Activated naive CD8-positive, alpha-beta T cell treated with anti-CD3 and anti-CD28 coated beads for 36 hours (primary cell): Measurements from ENCODE around the gene OPCML. TPM values are rescaled to one million over a fixed set of nuclear protein-coding genes. Genes with fewer than 3 reads are reported as not detected.

Source experiments
- DNase-seq: peaks from one replicate; pipeline ENCODE4 v3.0.0; 2021
- H3K27ac Mint-ChIP-seq: one replicate; pipeline ENCODE4 v1.8.0; 2022; ENCODE audit warnings: mild to moderate bottlenecking, moderate library complexity, mixed read lengths
- H3K27me3 Mint-ChIP-seq: one replicate; pipeline ENCODE4 v1.8.0; 2022; ENCODE audit warnings: mild to moderate bottlenecking, mixed read lengths
- H3K36me3 Mint-ChIP-seq: one replicate; pipeline ENCODE4 v1.8.0; 2021; ENCODE audit warnings: mild to moderate bottlenecking, mixed read lengths
- H3K4me1 Mint-ChIP-seq: one replicate; pipeline ENCODE4 v1.8.0; 2021; ENCODE audit warnings: mixed read lengths
- H3K4me3 Mint-ChIP-seq: one replicate; pipeline ENCODE4 v1.8.0; 2022; ENCODE audit warnings: mild to moderate bottlenecking, moderate library complexity, mixed read lengths
- H3K9me3 Mint-ChIP-seq: one replicate; pipeline ENCODE4 v1.8.0; 2022; ENCODE audit warnings: mixed read lengths
- total RNA-seq, 2 experiments: library from RNA; stranded (reverse); gene quantifications; one replicate each; pipeline ENCODE4 v1.2.3, GENCODE V29; 2021

OPCML gene
- total RNA-seq, 2 experiments from 2014 or later = not detected

DNA sequence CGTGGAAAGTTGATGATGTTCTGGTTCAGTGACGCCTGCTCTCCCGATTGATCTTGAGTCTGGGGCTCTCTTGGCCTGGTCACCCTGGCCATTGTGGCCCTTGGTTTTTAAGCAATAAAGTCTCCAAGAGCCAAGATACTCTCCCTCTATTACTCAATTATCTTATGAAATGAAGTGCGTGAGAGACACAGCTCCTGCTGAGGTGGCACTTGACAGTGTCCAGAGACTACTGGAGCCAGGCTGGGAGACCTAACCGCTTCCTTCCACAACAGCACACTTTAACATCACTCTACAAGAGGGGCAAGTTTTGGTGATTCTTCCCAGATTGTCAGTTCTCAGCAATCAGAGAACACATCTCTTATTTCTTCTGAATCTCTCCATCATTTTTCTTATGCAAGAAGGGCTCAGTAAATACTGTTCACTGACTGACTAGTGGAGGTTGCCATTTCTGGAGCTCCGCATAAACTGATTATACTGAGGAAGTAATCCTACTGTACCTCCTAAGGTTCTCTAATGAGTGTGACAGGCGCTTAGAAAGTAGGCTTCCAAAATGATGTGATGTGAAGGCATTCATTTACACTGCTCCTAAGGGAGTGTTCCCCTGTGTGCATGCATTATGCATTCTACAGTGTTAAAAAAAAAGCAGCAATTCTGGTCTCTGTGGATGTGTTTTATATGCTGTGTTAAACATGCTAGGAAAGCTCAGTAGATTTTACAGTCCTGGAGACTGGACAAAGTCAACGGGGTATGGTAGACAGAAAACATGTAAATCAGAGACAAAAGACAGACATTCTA is 968.0 kb downstream of the OPCML start:
- DNase-seq = no peak
- no peaks in the 10 kb centered on the region for H3K4me1 Mint-ChIP-seq
- no peak overlapping the region for H3K4me3 Mint-ChIP-seq
- no peaks in the 10 kb centered on the region for H3K36me3 Mint-ChIP-seq
- H3K9me3 Mint-ChIP-seq = peaks cover 2% of the 10 kb centered on the region
- H3K27me3 Mint-ChIP-seq = peaks cover 3% of the 10 kb centered on the region
- no peak overlapping the region for H3K27ac Mint-ChIP-seq

DNA sequence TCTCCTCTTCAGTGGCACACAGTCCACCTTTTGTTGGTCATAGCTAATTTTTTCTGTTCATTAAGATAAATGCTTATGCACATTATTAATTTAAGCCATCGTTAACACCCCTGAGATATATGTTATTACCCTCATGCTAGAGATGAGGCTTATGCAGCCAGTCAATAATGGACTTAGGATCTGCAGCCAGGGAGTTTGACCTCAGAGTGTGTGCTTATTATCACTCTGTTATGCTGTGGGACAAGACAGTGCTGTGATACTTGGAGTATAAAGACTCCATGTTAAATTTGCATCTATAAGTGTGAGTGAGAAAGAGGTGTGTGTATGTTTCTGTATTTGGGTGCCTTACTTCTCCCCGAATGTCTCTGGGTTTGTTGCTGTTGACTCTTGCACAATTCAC is 969.3 kb downstream of the OPCML start:
- Mint-ChIP-seq H3K4me3 (no peak overlapping the region), H3K36me3 (no peaks in the 10 kb centered on the region), H3K9me3 (peaks cover 3% of the 10 kb centered on the region), H3K4me1 (no peaks in the 10 kb centered on the region), H3K27me3 (peaks cover 12% of the 10 kb centered on the region), H3K27ac (no peak overlapping the region)
- DNase-seq = no peak

DNA sequence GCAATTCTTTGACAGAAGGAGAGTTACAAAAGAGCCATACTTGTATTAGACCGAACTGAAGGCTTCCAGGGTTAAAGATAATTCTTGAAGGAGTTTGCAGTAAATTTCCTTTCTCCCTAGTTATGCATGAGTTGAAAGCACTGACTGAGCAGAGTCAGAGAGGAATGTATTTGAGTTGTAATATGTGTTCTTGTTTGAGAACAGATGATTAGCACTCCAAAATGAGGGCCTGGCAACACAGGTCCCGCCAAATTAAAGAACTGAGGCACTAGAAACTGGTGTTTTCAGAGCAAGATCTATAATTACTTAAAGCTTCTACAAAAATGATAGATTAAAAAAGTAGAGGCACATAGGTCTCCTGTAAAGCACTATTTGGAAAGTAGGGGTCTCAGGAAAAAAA is 970.4 kb downstream of the OPCML start:
- H3K27ac Mint-ChIP-seq = no peak overlapping the region

GRCh38 chr11:132559331-132560036 is 972.8 kb downstream of the OPCML start:
- no peak overlapping the region for H3K27ac Mint-ChIP-seq

More for the DNA sequence above, 970.4 kb downstream of the OPCML start:
- DNase-seq = no peak
- Mint-ChIP-seq H3K9me3 (peaks cover 3% of the 10 kb centered on the region), H3K27me3 (peaks cover 15% of the 10 kb centered on the region), H3K4me3 (no peak overlapping the region), H3K4me1 (no peaks in the 10 kb centered on the region), H3K36me3 (no peaks in the 10 kb centered on the region)

GRCh38 chr11:132556316-132556715 is 976.0 kb downstream of the OPCML start:
- no peak for DNase-seq

More at GRCh38 chr11:132559331-132560036, 972.8 kb downstream of the OPCML start:
- Mint-ChIP-seq H3K4me3 (no peak overlapping the region), H3K9me3 (peaks cover 3% of the 10 kb centered on the region), H3K27me3 (peaks cover 12% of the 10 kb centered on the region), H3K36me3 (no peaks in the 10 kb centered on the region), H3K4me1 (no peaks in the 10 kb centered on the region)
- no peak for DNase-seq

DNA sequence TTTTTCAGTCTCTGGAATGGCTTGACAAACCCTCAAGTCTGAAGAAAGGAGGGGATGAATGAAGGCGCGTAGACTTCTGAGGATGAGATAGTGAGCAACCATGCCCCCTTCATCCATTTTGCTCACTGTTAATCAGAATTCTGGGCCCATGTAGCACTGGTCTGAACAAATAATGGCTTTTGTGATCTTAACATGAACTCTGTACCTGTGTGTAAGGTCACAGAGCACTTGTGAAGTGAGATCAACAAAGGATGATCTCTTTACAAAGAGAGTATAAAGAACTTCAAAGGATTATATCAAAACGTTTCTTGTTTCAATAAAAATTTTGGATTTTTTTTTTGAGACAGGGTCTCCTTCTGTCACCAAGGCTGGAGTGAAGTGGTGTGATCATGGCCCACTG is 976.7 kb downstream of the OPCML start:
- H3K36me3 Mint-ChIP-seq = no peaks in the 10 kb centered on the region
- H3K4me3 Mint-ChIP-seq = no peak overlapping the region
- H3K4me1 Mint-ChIP-seq = no peaks in the 10 kb centered on the region
- DNase-seq = no peak
- H3K27me3 Mint-ChIP-seq = peaks cover 12% of the 10 kb centered on the region
- H3K9me3 Mint-ChIP-seq = peaks cover 8% of the 10 kb centered on the region
- no peak overlapping the region for H3K27ac Mint-ChIP-seq

More at GRCh38 chr11:132556316-132556715, 976.0 kb downstream of the OPCML start:
- Mint-ChIP-seq H3K27me3 (peaks cover 12% of the 10 kb centered on the region), H3K9me3 (peaks cover 6% of the 10 kb centered on the region), H3K36me3 (no peaks in the 10 kb centered on the region), H3K27ac (no peak overlapping the region), H3K4me1 (no peaks in the 10 kb centered on the region), H3K4me3 (no peak overlapping the region)

GRCh38 chr11:132551016-132551415 is 981.3 kb downstream of the OPCML start:
- Mint-ChIP-seq H3K27ac (no peak overlapping the region), H3K36me3 (no peaks in the 10 kb centered on the region), H3K27me3 (peaks cover 3% of the 10 kb centered on the region), H3K4me1 (no peaks in the 10 kb centered on the region), H3K4me3 (no peak overlapping the region), H3K9me3 (peaks cover 5% of the 10 kb centered on the region)
- no peak for DNase-seq

GRCh38 chr11:132549561-132549960 is 982.7 kb downstream of the OPCML start:
- Mint-ChIP-seq H3K36me3 (no peaks in the 10 kb centered on the region), H3K27ac (no peak overlapping the region), H3K27me3 (peaks cover 3% of the 10 kb centered on the region), H3K4me3 (no peak overlapping the region), H3K4me1 (no peaks in the 10 kb centered on the region), H3K9me3 (peaks cover 5% of the 10 kb centered on the region)
- DNase-seq = no peak

DNA sequence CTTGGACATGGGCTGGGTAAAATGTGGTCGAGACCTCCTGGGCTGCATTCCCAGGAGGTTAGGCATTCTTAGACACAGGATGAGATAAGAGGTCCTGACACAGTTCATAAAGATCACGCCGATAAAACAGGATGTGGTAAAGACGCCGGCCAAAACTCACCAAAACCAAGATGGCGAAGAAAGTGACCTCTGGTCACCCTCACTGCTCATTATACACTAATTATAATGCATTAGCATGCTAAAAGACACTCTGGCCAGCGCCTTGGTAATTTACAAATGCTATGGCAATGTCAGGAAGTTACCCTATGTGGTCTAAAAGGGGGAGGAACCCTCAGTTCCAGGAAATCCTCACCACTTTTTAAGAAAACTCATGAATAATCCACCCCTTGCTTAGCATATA is 983.3 kb downstream of the OPCML start:
- Mint-ChIP-seq H3K9me3 (peaks cover 5% of the 10 kb centered on the region), H3K4me1 (no peaks in the 10 kb centered on the region), H3K36me3 (no peaks in the 10 kb centered on the region), H3K27me3 (peaks cover 3% of the 10 kb centered on the region), H3K4me3 (no peak overlapping the region), H3K27ac (no peak overlapping the region)
- DNase-seq = no peak

DNA sequence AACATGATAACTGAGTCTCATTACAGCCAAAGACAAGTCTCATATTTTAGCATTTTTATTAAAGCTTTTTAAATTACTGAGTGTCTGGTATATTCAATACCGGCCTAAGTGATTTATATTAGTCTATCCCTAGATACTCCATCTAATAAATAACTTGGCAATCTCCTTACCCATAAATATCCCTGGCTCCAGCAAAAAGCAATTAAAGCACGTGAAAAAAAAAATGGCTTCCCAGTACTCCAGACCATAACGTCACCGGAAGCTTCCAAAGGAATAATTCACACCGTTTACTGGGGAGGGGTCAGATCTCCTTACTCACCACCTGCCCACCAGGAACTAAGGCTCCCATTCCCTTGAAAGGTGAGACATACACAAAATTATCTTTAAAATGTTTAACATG is 988.3 kb downstream of the OPCML start:
- no peaks in the 10 kb centered on the region for H3K4me1 Mint-ChIP-seq
- H3K27me3 Mint-ChIP-seq = peaks cover 3% of the 10 kb centered on the region
- H3K4me3 Mint-ChIP-seq = no peak overlapping the region
- no peaks in the 10 kb centered on the region for H3K36me3 Mint-ChIP-seq
- H3K9me3 Mint-ChIP-seq = no peaks in the 10 kb centered on the region
- no peak for DNase-seq
- no peak overlapping the region for H3K27ac Mint-ChIP-seq

GRCh38 chr11:132541794-132542193 is 990.5 kb downstream of the OPCML start:
- Mint-ChIP-seq H3K36me3 (no peaks in the 10 kb centered on the region), H3K4me3 (no peak overlapping the region), H3K4me1 (no peaks in the 10 kb centered on the region), H3K27me3 (no peaks in the 10 kb centered on the region), H3K27ac (no peak overlapping the region), H3K9me3 (no peaks in the 10 kb centered on the region)
- no peak for DNase-seq

DNA sequence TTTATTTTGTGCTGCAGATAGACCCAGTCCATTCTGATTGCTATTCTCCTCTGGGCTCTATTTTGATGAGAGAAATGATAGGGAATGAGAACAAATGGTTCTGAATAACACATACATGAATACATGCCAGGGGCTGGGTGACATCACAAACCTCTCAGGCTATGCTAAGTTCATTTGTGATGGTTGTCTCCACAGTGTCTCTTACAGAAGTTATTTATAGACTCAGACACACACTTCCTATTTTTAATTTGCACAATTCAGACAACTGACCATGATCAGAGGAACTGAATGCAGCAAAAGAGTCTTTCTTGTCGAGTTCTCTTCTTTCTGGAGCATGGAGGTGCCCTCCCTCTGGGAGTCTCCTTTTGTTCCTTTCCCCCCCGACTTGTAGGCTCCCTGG is 991.7 kb downstream of the OPCML start:
- Mint-ChIP-seq H3K27me3 (no peaks in the 10 kb centered on the region), H3K4me1 (no peaks in the 10 kb centered on the region), H3K4me3 (no peak overlapping the region), H3K36me3 (no peaks in the 10 kb centered on the region), H3K27ac (no peak overlapping the region), H3K9me3 (no peaks in the 10 kb centered on the region)
- no peak for DNase-seq

GRCh38 chr11:132539590-132540368 is 992.5 kb downstream of the OPCML start:
- no peaks in the 10 kb centered on the region for H3K9me3 Mint-ChIP-seq
- H3K27me3 Mint-ChIP-seq = no peaks in the 10 kb centered on the region
- H3K4me1 Mint-ChIP-seq = no peaks in the 10 kb centered on the region
- H3K4me3 Mint-ChIP-seq = no peak overlapping the region
- no peak overlapping the region for H3K27ac Mint-ChIP-seq
- DNase-seq = no peak
- H3K36me3 Mint-ChIP-seq = no peaks in the 10 kb centered on the region

- no peaks in the 10 kb centered on the region for H3K4me1 Mint-ChIP-seq
- H3K27ac Mint-ChIP-seq = no peak overlapping the region
- no peaks in the 10 kb centered on the region for H3K9me3 Mint-ChIP-seq
- H3K27me3 Mint-ChIP-seq = no peaks in the 10 kb centered on the region
- H3K36me3 Mint-ChIP-seq = no peaks in the 10 kb centered on the region
- H3K4me3 Mint-ChIP-seq = no peak overlapping the region
- DNase-seq = no peak
Measured at GRCh38 chr11:132538642-132539041, 993.7 kb downstream of the OPCML start.

DNA sequence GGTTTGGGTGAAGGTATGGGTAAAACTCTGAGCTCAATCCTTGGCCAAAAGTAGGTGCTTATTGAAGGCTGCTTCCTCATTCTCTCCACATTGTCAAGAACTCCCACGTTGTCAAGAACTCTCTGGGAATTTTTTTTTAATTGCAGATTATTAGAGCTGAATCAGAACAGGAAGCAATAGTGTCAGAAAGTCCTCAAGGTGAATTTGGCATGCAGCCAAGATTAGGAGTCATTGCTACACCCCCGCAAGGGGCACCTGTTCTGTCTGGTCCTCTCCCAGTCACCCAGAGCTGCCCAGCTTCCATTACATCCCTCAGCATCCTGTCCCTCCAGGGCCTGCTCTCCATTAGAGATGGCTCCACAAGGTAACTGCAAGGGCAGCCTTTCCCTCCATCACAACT is 996.5 kb downstream of the OPCML start:
- H3K27me3 Mint-ChIP-seq = no peaks in the 10 kb centered on the region
- H3K4me1 Mint-ChIP-seq = no peaks in the 10 kb centered on the region
- H3K9me3 Mint-ChIP-seq = no peaks in the 10 kb centered on the region
- no peak for DNase-seq
- H3K4me3 Mint-ChIP-seq = no peak overlapping the region
- H3K27ac Mint-ChIP-seq = no peak overlapping the region
- H3K36me3 Mint-ChIP-seq = no peaks in the 10 kb centered on the region
